SK-N-SH treated with all-trans-retinoic acid at 6 μM for 48 hours (cell line): Measurements from ENCODE around the gene UGT1A8.

Experiments
- ATAC-seq: fragments of 200-7000 bp; cut with Tn5 transposase; 3 replicates; pipeline ENCODE4 v1.9.1; 2020; ENCODE audit warnings: mild to moderate bottlenecking, moderate library complexity
- ARNTL ChIP-seq: fragments of 450-650 bp; formaldehyde crosslinking; IDR thresholded peaks from 2 replicates; pipeline ENCODE4 v1.5.0; 2020; ENCODE audit warnings: low read depth, mild to moderate bottlenecking, moderate library complexity, borderline replicate concordance
- CREB5 ChIP-seq: fragments of 250-450 bp; sonication (Bioruptor Pico); IDR thresholded peaks from 2 replicates; pipeline ENCODE4 v1.5.1; 2020; ENCODE audit warnings: low read depth, mild to moderate bottlenecking, moderate library complexity
- CSDC2 ChIP-seq: fragments of 250-450 bp; sonication (Bioruptor Pico); IDR thresholded peaks from 2 replicates; pipeline ENCODE4 v1.5.0; 2020; ENCODE audit warnings: mild to moderate bottlenecking, moderate library complexity
- CSRNP3 ChIP-seq: fragments of 250-450 bp; sonication (Bioruptor Pico); IDR thresholded peaks from 2 replicates; pipeline ENCODE4 v1.5.1; 2021; ENCODE audit warnings: mild to moderate bottlenecking, moderate library complexity
- ESRRG ChIP-seq: fragments of 250-450 bp; sonication (Bioruptor Pico); IDR thresholded peaks from 2 replicates; pipeline ENCODE4 v1.6.1; 2021; ENCODE audit warnings: mild to moderate bottlenecking
- GLIS3 ChIP-seq: fragments of 250-450 bp; sonication (Bioruptor Pico); IDR thresholded peaks from 2 replicates; pipeline ENCODE4 v1.5.0; 2020; ENCODE audit warnings: mild to moderate bottlenecking, moderate library complexity
- ISL1 ChIP-seq: fragments of 250-450 bp; sonication (Bioruptor Pico); IDR thresholded peaks from 2 replicates; pipeline ENCODE4 v2.1.2; 2022; ENCODE audit warnings: mild to moderate bottlenecking, moderate library complexity
- OSR1 ChIP-seq: fragments of 250-450 bp; sonication (Bioruptor Pico); IDR thresholded peaks from 2 replicates; pipeline ENCODE4 v1.8.0; 2022; ENCODE audit warnings: moderate library complexity, mild to moderate bottlenecking, inconsistent platforms
- PATZ1 ChIP-seq: fragments of 250-450 bp; sonication (Bioruptor Pico); IDR thresholded peaks from 2 replicates; pipeline ENCODE4 v1.8.0; 2020; ENCODE audit warnings: mild to moderate bottlenecking, moderate library complexity, borderline replicate concordance
- POU6F1 ChIP-seq: fragments of 250-450 bp; sonication (Bioruptor Pico); IDR thresholded peaks from 2 replicates; pipeline ENCODE4 v1.8.0; 2021; ENCODE audit warnings: low read depth, mild to moderate bottlenecking, moderate library complexity, borderline replicate concordance
- PPARA ChIP-seq: fragments of 250-450 bp; sonication (Bioruptor Pico); IDR thresholded peaks from 2 replicates; pipeline ENCODE4 v1.5.0; 2020; ENCODE audit warnings: mild to moderate bottlenecking, borderline replicate concordance
- SNAI2 ChIP-seq: fragments of 250-450 bp; sonication (Bioruptor Pico); IDR thresholded peaks from 2 replicates; pipeline ENCODE4 v1.5.0; 2020; ENCODE audit warnings: mild to moderate bottlenecking, moderate library complexity
- TCF4 ChIP-seq: fragments of 250-450 bp; sonication (Bioruptor Pico); IDR thresholded peaks from 2 replicates; pipeline ENCODE4 v1.8.0; 2021; ENCODE audit warnings: mild to moderate bottlenecking, moderate library complexity, borderline replicate concordance
- TOX ChIP-seq: fragments of 250-450 bp; sonication (Bioruptor Pico); IDR thresholded peaks from 2 replicates; pipeline ENCODE4 v1.8.0; 2021; ENCODE audit warnings: mild to moderate bottlenecking, moderate library complexity, borderline replicate concordance
- TSHZ2 ChIP-seq: fragments of 250-450 bp; sonication (Bioruptor Pico); IDR thresholded peaks from 2 replicates; pipeline ENCODE4 v1.5.0; 2020; ENCODE audit warnings: mild to moderate bottlenecking, moderate library complexity
- ZC3H10 ChIP-seq: fragments of 250-450 bp; sonication (Bioruptor Pico); IDR thresholded peaks from 2 replicates; pipeline ENCODE4 v1.5.1; 2021; ENCODE audit warnings: mild to moderate bottlenecking, moderate library complexity
- ZFP30 ChIP-seq: fragments of 450-650 bp; formaldehyde crosslinking; IDR thresholded peaks from 2 replicates; pipeline ENCODE4 v1.5.0; 2022; ENCODE audit warnings: mild to moderate bottlenecking, moderate library complexity
- ZNF565 ChIP-seq: fragments of 450-650 bp; formaldehyde crosslinking; conservative IDR thresholded peaks from 2 replicates; pipeline ENCODE4 v1.5.0; 2020; ENCODE audit warnings: low read depth, mild to moderate bottlenecking, moderate library complexity
- ZNF70 ChIP-seq: fragments of 450-650 bp; formaldehyde crosslinking; IDR thresholded peaks from 2 replicates; pipeline ENCODE4 v1.5.0; 2020; ENCODE audit warnings: mild to moderate bottlenecking, moderate library complexity
- ZNF8 ChIP-seq: fragments of 450-650 bp; formaldehyde crosslinking; IDR thresholded peaks from 2 replicates; pipeline ENCODE4 v1.5.0; 2020; ENCODE audit warnings: mild to moderate bottlenecking, moderate library complexity

The UGT1A8 gene

GRCh38 chr2:233768076-233768475 is 150.6 kb downstream of the UGT1A8 start:
- no peak for ATAC-seq
- TF ChIP-seq TSHZ2 (CRISPR knock-in tag) = no peak
- no peak for TF ChIP-seq TCF4 (CRISPR knock-in tag)

- no peak for TF ChIP-seq CSRNP3
- TF ChIP-seq ZC3H10 = no peak
- TF ChIP-seq ZFP30 = no peak
- TF ChIP-seq TOX = no peak
- TF ChIP-seq TCF4 (CRISPR knock-in tag) = no peak
- TF ChIP-seq ISL1 (CRISPR knock-in tag) = no peak
- no peak for TF ChIP-seq PPARA (CRISPR knock-in tag)
- TF ChIP-seq CSDC2 (CRISPR knock-in tag) = no peak
- TF ChIP-seq ZNF565 (CRISPR knock-in tag) = no peak
- TF ChIP-seq SNAI2 = no peak
- no peak for ATAC-seq
These were observed 151.8 kb downstream of the UGT1A8 start for GRCh38 chr2:233769260-233769659.

- ATAC-seq = no peak
- no peak for TF ChIP-seq CSDC2 (CRISPR knock-in tag)
- TF ChIP-seq ARNTL = no peak
- TF ChIP-seq TSHZ2 (CRISPR knock-in tag) = no peak
- TF ChIP-seq OSR1 (CRISPR knock-in tag) = no peak
- no peak for TF ChIP-seq ZC3H10
- no peak for TF ChIP-seq PATZ1 (CRISPR knock-in tag)
- TF ChIP-seq ZNF8 (CRISPR knock-in tag) = no peak
- TF ChIP-seq SNAI2 = no peak
- no peak for TF ChIP-seq TCF4 (CRISPR knock-in tag)
- TF ChIP-seq ZNF70 (CRISPR knock-in tag) = no peak
- TF ChIP-seq ESRRG (CRISPR knock-in tag) = no peak
- TF ChIP-seq PPARA (CRISPR knock-in tag) = no peak
- no peak for TF ChIP-seq TOX
- TF ChIP-seq ISL1 (CRISPR knock-in tag) = no peak
- TF ChIP-seq ZNF565 (CRISPR knock-in tag) = no peak
- TF ChIP-seq CSRNP3 = no peak
- no peak for TF ChIP-seq POU6F1
- no peak for TF ChIP-seq ZFP30
- TF ChIP-seq GLIS3 (CRISPR knock-in tag) = no peak
- TF ChIP-seq CREB5 (CRISPR knock-in tag) = no peak
These were observed 154.7 kb downstream of the UGT1A8 start for GRCh38 chr2:233772153-233772552.
